Caco-2 (cell line): ENCODE data around the gene GPC6. TPM values are rescaled to one million over a fixed set of nuclear protein-coding genes. Genes with fewer than 3 reads are reported as not detected.

ENCODE experiments used
- BruUV-seq: library from RNA; stranded (reverse); fragments of 400-500 nt; replicated peaks from 2 replicates; lab custom pipeline; 2021; lab: Mats Ljungman, UMichigan
- CTCF ChIA-PET: fragments of 300-600 bp; sonication (Branson Sonifier 250); formaldehyde crosslinking; loops from one replicate; lab custom pipeline; 2022; ENCODE audit warnings: antibody characterized with exemption; lab: Charles Lee
- POLR2A ChIA-PET: fragments of 300-600 bp; sonication (Branson Sonifier 250); formaldehyde crosslinking; loops from one replicate; lab custom pipeline; 2022; ENCODE audit warnings: antibody characterized with exemption; lab: Charles Lee
- DNase-seq, 2 experiments: peaks; one replicate each; pipeline versions ENCODE4 v3.0.0 to v3.0.0-alpha.2; 2020 to 2022
- H3K27me3 ChIP-seq: replicated peaks from 2 replicates; pipeline ENCODE4 v1.6.0; 2011; ENCODE audit warnings: low read length; ENCODE audit not compliant: control insufficient read depth, insufficient read depth
- H3K36me3 ChIP-seq: 2 replicates; pipeline ENCODE4 v1.5.1; 2011; ENCODE audit warnings: low read length; ENCODE audit not compliant: control insufficient read depth, insufficient read depth
- H3K4me1 ChIP-seq: fragments of 250-450 bp; sonication (Bioruptor Pico); 2 replicates; pipeline ENCODE4 v1.5.1; 2020; ENCODE audit warnings: mild to moderate bottlenecking
- H3K4me3 ChIP-seq: 2 replicates; pipeline ENCODE4 v1.5.1; 2011; ENCODE audit warnings: low read depth, mild to moderate bottlenecking, control low read depth, low read length
- H3K9me3 ChIP-seq: fragments of 250-450 bp; sonication (Bioruptor Pico); 2 replicates; pipeline ENCODE4 v1.5.1; 2020; ENCODE audit warnings: mild to moderate bottlenecking, moderate library complexity
- H3K27ac Mint-ChIP-seq: one replicate; pipeline ENCODE4 v1.8.0; 2022; ENCODE audit warnings: mixed read lengths; ENCODE audit not compliant: unreplicated experiment
- H3K27me3 Mint-ChIP-seq: one replicate; pipeline ENCODE4 v1.8.0; 2022; ENCODE audit warnings: mixed read lengths; ENCODE audit not compliant: insufficient read depth, unreplicated experiment
- H3K36me3 Mint-ChIP-seq: one replicate; pipeline ENCODE4 v1.8.0; 2022; ENCODE audit warnings: mild to moderate bottlenecking, mixed read lengths; ENCODE audit not compliant: insufficient read depth, unreplicated experiment
- H3K4me1 Mint-ChIP-seq: one replicate; pipeline ENCODE4 v1.8.0; 2022; ENCODE audit warnings: low read depth, mixed read lengths; ENCODE audit not compliant: unreplicated experiment
- H3K4me3 Mint-ChIP-seq: one replicate; pipeline ENCODE4 v1.8.0; 2022; ENCODE audit warnings: mild to moderate bottlenecking, moderate library complexity, mixed read lengths; ENCODE audit not compliant: unreplicated experiment
- H3K9me3 Mint-ChIP-seq: one replicate; pipeline ENCODE4 v1.8.0; 2022; ENCODE audit warnings: mixed read lengths; ENCODE audit not compliant: unreplicated experiment
- intact Hi-C: fragments of 100-400 bp; cut with micrococcal nuclease; formaldehyde crosslinking; loops from one replicate; pipeline ENCODE4 v1.10.0; 2022; ENCODE audit not compliant: unreplicated experiment
- total RNA-seq: library from RNA; stranded (reverse); gene quantifications from 2 replicates; pipeline ENCODE4 v1.2.3, GENCODE V29; 2022
- TF ChIP-seq, protein P1 (sequence below), 2 experiments: fragments of 200-600 bp in 1 of 2; IDR thresholded peaks; 1 replicate in 1 of 2; 2 replicates in 1 of 2; pipeline versions ENCODE4 v1.5.1 to v1.8.0; 2011 to 2022; ENCODE audit warnings: antibody characterized with exemption in 1 of 2, control low read depth in 1 of 2, inconsistent platforms in 1 of 2, low read depth in 1 of 2, low read length in 1 of 2, mild to moderate bottlenecking in 1 of 2, moderate library complexity in 1 of 2; ENCODE audit not compliant: insufficient read depth in 1 of 2, severe bottlenecking in 1 of 2, unreplicated experiment in 1 of 2

Gene GPC6
- total RNA-seq, 1 experiment from 2014 or later = 0.16 TPM

- CTCF ChIA-PET = no interaction called here
- POLR2A ChIA-PET = no interaction called here
- no peak overlapping the region for H3K27ac Mint-ChIP-seq
- Histone ChIP-seq H3K4me1 (no peaks in the 10 kb centered on the region), H3K36me3 (no peaks in the 10 kb centered on the region), H3K9me3 (no peaks in the 10 kb centered on the region), H3K27me3 (no peaks in the 10 kb centered on the region), H3K4me3 (no peak overlapping the region)
- intact Hi-C loops = no loop called here
- BruUV-seq = no TSS peak
- H3K4me1 Mint-ChIP-seq = no peaks in the 10 kb centered on the region
- TF ChIP-seq, protein P1, sequence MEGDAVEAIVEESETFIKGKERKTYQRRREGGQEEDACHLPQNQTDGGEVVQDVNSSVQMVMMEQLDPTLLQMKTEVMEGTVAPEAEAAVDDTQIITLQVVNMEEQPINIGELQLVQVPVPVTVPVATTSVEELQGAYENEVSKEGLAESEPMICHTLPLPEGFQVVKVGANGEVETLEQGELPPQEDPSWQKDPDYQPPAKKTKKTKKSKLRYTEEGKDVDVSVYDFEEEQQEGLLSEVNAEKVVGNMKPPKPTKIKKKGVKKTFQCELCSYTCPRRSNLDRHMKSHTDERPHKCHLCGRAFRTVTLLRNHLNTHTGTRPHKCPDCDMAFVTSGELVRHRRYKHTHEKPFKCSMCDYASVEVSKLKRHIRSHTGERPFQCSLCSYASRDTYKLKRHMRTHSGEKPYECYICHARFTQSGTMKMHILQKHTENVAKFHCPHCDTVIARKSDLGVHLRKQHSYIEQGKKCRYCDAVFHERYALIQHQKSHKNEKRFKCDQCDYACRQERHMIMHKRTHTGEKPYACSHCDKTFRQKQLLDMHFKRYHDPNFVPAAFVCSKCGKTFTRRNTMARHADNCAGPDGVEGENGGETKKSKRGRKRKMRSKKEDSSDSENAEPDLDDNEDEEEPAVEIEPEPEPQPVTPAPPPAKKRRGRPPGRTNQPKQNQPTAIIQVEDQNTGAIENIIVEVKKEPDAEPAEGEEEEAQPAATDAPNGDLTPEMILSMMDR (IDR thresholded peaks at IDR 0.05; ENCODE audit: insufficient read depth in 1 of 2, low read depth in 1 of 2, low read length in 1 of 2, severe bottlenecking in 1 of 2, unreplicated experiment in 1 of 2) = no peak
- DNase-seq = no peak
- H3K27me3 Mint-ChIP-seq = no peaks in the 10 kb centered on the region
- H3K4me3 Mint-ChIP-seq = no peak overlapping the region
- no peaks in the 10 kb centered on the region for H3K36me3 Mint-ChIP-seq
- H3K9me3 Mint-ChIP-seq = no peaks in the 10 kb centered on the region
Observed at GRCh38 chr13:93260591-93260990, 34.0 kb downstream of the GPC6 start.

DNA sequence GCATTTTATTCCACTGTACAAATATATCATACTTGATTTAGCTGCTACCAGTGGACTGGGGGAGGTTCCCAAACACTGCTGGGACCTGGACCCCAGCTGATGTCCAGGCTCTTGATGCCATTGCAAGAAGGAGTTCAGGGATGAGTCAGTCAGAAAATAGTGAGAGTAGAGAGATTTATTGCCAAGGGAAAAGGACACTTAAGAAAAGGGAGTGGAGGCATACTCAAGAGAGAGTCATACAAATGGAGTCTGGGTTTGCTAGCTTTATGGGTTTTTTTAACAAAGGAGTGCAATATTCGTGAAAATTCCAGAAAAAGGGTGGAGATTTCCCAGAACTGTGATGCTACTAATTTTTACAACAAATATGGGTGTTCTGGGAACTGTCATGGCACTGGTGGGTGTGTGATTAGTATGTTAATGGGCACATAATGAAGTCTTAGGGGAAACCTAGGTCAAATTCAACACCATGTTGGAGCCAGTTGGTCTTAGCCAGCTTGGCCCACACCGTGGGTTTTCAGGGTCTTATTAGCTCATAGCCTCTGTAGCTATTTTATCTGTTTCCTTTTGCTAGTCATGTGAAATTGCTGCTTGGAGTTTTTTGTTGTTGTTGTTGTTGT lies 36.2 kb downstream of the GPC6 start:
- H3K4me1 ChIP-seq = no peaks in the 10 kb centered on the region
- Mint-ChIP-seq H3K27ac (no peak overlapping the region), H3K9me3 (no peaks in the 10 kb centered on the region), H3K4me1 (no peaks in the 10 kb centered on the region), H3K27me3 (no peaks in the 10 kb centered on the region), H3K36me3 (no peaks in the 10 kb centered on the region), H3K4me3 (no peak overlapping the region)
- H3K27me3 ChIP-seq = no peaks in the 10 kb centered on the region
- intact Hi-C loops = no loop called here
- POLR2A ChIA-PET = interaction anchor here (0.6 kb wide), 1 partner anchor 1159 kb away, joined by 11 read pairs; no protein-coding TSS in a partner anchor
- BruUV-seq = no TSS peak
- no peaks in the 10 kb centered on the region for H3K9me3 ChIP-seq
- no peaks in the 10 kb centered on the region for H3K36me3 ChIP-seq
- no peak overlapping the region for H3K4me3 ChIP-seq
- CTCF ChIA-PET = no interaction called here
- TF ChIP-seq, protein P1 (IDR thresholded peaks at IDR 0.05; ENCODE audit: insufficient read depth in 1 of 2, low read depth in 1 of 2, low read length in 1 of 2, severe bottlenecking in 1 of 2, unreplicated experiment in 1 of 2) = no peak
- no peak for DNase-seq

DNA sequence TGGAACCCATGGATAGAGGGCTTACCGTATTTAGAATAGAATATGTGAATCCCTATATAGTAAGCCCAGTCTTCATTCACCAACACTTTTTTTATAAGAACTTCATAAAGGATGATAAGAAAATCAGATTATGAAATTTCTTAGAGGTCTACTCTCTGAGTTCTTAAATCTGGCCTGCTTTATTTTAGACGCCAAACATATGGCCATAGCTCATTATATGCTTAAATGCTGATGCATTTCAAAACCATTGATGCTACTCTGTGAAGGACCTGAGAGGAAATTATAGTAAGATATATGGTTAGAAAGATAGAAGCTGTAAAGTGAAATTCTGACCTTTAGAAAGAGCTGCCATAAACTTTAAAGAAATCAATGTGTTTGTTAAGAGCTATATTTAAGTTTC lies 38.3 kb downstream of the GPC6 start:
- H3K4me1 Mint-ChIP-seq = no peaks in the 10 kb centered on the region
- H3K9me3 Mint-ChIP-seq = no peaks in the 10 kb centered on the region
- no peaks in the 10 kb centered on the region for H3K27me3 ChIP-seq
- no peaks in the 10 kb centered on the region for H3K36me3 ChIP-seq
- H3K36me3 Mint-ChIP-seq = no peaks in the 10 kb centered on the region
- TF ChIP-seq, protein P1 (IDR thresholded peaks at IDR 0.05; ENCODE audit: insufficient read depth in 1 of 2, low read depth in 1 of 2, low read length in 1 of 2, severe bottlenecking in 1 of 2, unreplicated experiment in 1 of 2) = no peak
- H3K4me1 ChIP-seq = no peaks in the 10 kb centered on the region; the same call in 1 of the 2 replicates
- DNase-seq = no peak
- H3K27ac Mint-ChIP-seq = no peak overlapping the region
- BruUV-seq = no TSS peak
- H3K9me3 ChIP-seq = no peaks in the 10 kb centered on the region
- no peaks in the 10 kb centered on the region for H3K27me3 Mint-ChIP-seq
- no peak overlapping the region for H3K4me3 ChIP-seq
- intact Hi-C loops = no loop called here
- H3K4me3 Mint-ChIP-seq = no peak overlapping the region
- POLR2A ChIA-PET = no interaction called here
- CTCF ChIA-PET = no interaction called here
